A673 (cell line): ENCODE measurements around the gene NCAM2.

Source experiments
- CTCF ChIP-seq: fragments of 300-800, 200-600 bp; sonication (generic); conservative IDR thresholded peaks from 2 replicates; pipeline ENCODE4 v1.5.1; 2017; ENCODE audit warnings: low read depth, mild to moderate bottlenecking, antibody characterized with exemption, low read length, moderate library complexity, mixed read lengths
- EZH2 ChIP-seq: fragments of 200-600 bp; sonication (generic); IDR thresholded peaks from 2 replicates; pipeline ENCODE4 v1.6.1; 2017; ENCODE audit warnings: borderline replicate concordance, low read depth, mild to moderate bottlenecking, mixed read lengths, antibody characterized with exemption, low read length; ENCODE audit not compliant: poor library complexity, severe bottlenecking

- no peak for TF ChIP-seq CTCF
- TF ChIP-seq EZH2 = no peak
These were observed 3.9 kb downstream of the NCAM2 start for GRCh38 chr21:21002153-21002552.
